ENCODE data around the gene NISCH.

DNA sequence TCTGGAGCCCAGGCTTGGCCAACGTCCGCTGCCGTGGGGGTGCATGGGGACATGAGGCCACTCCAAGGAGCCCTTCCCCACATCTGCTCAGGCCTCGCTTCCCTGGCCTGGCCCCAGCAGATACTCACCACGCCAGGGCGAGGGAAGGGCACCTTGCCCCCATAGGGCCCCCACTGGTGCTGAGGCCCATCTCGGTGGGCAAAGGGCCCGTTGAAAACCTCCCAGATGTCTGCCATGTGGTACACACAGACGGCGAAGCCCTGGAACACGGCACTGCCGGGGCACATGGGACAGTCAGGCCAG, 15.2 kb upstream of the NISCH start:
- TF ChIP-seq, protein P1, sequence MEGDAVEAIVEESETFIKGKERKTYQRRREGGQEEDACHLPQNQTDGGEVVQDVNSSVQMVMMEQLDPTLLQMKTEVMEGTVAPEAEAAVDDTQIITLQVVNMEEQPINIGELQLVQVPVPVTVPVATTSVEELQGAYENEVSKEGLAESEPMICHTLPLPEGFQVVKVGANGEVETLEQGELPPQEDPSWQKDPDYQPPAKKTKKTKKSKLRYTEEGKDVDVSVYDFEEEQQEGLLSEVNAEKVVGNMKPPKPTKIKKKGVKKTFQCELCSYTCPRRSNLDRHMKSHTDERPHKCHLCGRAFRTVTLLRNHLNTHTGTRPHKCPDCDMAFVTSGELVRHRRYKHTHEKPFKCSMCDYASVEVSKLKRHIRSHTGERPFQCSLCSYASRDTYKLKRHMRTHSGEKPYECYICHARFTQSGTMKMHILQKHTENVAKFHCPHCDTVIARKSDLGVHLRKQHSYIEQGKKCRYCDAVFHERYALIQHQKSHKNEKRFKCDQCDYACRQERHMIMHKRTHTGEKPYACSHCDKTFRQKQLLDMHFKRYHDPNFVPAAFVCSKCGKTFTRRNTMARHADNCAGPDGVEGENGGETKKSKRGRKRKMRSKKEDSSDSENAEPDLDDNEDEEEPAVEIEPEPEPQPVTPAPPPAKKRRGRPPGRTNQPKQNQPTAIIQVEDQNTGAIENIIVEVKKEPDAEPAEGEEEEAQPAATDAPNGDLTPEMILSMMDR (IDR thresholded peaks at IDR 0.05), result no peak
- TF ChIP-seq POLR2AphosphoS5 (IDR thresholded peaks at IDR 0.05), result no peak
- no peak for TF ChIP-seq POLR2A (IDR thresholded peaks at IDR 0.05)
- no peak for TF ChIP-seq EP300 (IDR thresholded peaks at IDR 0.05)

All from suprapubic skin (tissue), 4 donors.